Measurements from ENCODE around the gene C5orf63. TPM values are rescaled to one million over a fixed set of nuclear protein-coding genes. Genes with fewer than 3 reads are reported as not detected.

The C5orf63 gene
- total and polyA plus RNA-seq, 2 of the 13 experiments (the other 11 are each of a cell fraction or from before 2014, with no cell fraction given) = 7.9 to 8.8 TPM

DNA sequence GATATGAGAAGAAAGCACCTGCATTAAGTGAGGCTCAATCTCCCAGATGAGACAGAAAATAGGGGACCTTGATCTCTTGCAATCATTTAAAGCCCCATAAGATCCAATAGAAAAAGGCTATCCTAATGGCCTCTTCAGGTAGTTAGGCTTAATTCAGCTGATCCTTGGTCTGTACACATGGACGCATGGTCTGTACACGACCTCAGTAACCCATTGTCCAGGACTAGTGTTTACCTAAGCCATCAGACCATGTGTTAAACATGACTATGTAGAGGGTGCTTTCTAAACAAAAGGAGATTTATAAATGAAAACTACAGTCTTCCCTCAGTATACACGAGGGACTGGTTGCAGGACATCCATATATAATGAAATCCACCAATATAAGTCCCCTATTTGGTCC lies 50.5 kb downstream of the C5orf63 start (continued):
- no peak for TF ChIP-seq TCF7 (IDR thresholded peaks at IDR 0.05; ENCODE audit: low read depth)
- TF ChIP-seq ZBTB42 (CRISPR knock-in tag; IDR thresholded peaks at IDR 0.05) = no peak
- TF ChIP-seq ZNF546 (CRISPR knock-in tag; conservative IDR thresholded peaks at IDR 0.05) = no peak
- peak; percentile 74 for TF ChIP-seq HDAC2 (CRISPR knock-in tag; IDR thresholded peaks at IDR 0.05)
- TF ChIP-seq, protein P1, sequence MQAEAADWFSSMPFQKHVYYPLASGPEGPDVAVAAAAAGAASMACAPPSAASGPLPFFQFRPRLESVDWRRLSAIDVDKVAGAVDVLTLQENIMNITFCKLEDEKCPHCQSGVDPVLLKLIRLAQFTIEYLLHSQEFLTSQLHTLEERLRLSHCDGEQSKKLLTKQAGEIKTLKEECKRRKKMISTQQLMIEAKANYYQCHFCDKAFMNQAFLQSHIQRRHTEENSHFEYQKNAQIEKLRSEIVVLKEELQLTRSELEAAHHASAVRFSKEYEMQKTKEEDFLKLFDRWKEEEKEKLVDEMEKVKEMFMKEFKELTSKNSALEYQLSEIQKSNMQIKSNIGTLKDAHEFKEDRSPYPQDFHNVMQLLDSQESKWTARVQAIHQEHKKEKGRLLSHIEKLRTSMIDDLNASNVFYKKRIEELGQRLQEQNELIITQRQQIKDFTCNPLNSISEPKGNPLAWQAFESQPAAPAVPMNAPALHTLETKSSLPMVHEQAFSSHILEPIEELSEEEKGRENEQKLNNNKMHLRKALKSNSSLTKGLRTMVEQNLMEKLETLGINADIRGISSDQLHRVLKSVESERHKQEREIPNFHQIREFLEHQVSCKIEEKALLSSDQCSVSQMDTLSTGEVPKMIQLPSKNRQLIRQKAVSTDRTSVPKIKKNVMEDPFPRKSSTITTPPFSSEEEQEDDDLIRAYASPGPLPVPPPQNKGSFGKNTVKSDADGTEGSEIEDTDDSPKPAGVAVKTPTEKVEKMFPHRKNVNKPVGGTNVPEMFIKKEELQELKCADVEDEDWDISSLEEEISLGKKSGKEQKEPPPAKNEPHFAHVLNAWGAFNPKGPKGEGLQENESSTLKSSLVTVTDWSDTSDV (CRISPR knock-in tag; IDR thresholded peaks at IDR 0.05) = no peak
- peak; percentile 71; the same call in 1 of the 2 replicates for TF ChIP-seq NFIC (IDR thresholded peaks at IDR 0.05; ENCODE audit: low read length)
- TF ChIP-seq, protein P2, sequence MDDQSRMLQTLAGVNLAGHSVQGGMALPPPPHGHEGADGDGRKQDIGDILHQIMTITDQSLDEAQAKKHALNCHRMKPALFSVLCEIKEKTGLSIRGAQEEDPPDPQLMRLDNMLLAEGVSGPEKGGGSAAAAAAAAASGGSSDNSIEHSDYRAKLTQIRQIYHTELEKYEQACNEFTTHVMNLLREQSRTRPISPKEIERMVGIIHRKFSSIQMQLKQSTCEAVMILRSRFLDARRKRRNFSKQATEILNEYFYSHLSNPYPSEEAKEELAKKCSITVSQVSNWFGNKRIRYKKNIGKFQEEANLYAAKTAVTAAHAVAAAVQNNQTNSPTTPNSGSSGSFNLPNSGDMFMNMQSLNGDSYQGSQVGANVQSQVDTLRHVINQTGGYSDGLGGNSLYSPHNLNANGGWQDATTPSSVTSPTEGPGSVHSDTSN (CRISPR knock-in tag; IDR thresholded peaks at IDR 0.05; ENCODE audit: borderline replicate concordance) = no peak
- peak; percentile 86 for TF ChIP-seq TFAP4 (IDR thresholded peaks at IDR 0.05; ENCODE audit: borderline replicate concordance, low read depth)
- TF ChIP-seq CCDC6 (CRISPR knock-in tag; IDR thresholded peaks at IDR 0.05) = no peak
- TF ChIP-seq PAWR (CRISPR knock-in tag; IDR thresholded peaks at IDR 0.05; ENCODE audit: borderline replicate concordance) = no peak
- no peak for TF ChIP-seq HNRNPH1 (optimal IDR thresholded peaks at IDR 0.05; ENCODE audit: low read depth, low read length)
- TF ChIP-seq NCOR1 (IDR thresholded peaks at IDR 0.05; ENCODE audit: borderline replicate concordance, low read length) = peak; percentile 70; the same call in 1 of the 2 replicates
- TF ChIP-seq RCOR2 (CRISPR knock-in tag; IDR thresholded peaks at IDR 0.05) = peak; percentile 68
- no peak for TF ChIP-seq U2AF1 (optimal IDR thresholded peaks at IDR 0.05; ENCODE audit: low read depth, low read length)
- TF ChIP-seq POLR2AphosphoS2 (IDR thresholded peaks at IDR 0.05; ENCODE audit: low read depth, low read length) = no peak
- TF ChIP-seq BHLHE40 (IDR thresholded peaks at IDR 0.05; ENCODE audit: low read length) = 0 out of 2 replicates have a peak, but pooled peaks have one; percentile 17
- TF ChIP-seq TEAD3 (CRISPR knock-in tag; optimal IDR thresholded peaks at IDR 0.05; ENCODE audit: borderline replicate concordance) = peak; percentile 54
- TF ChIP-seq HDAC1 (CRISPR knock-in tag; IDR thresholded peaks at IDR 0.05) = 0 out of 2 replicates have a peak, but pooled peaks have one; percentile 33
- TF ChIP-seq ARID2 (CRISPR knock-in tag; IDR thresholded peaks at IDR 0.05; ENCODE audit: borderline replicate concordance) = 0 out of 2 replicates have a peak, but pooled peaks have one; percentile 46
- TF ChIP-seq RORA (CRISPR knock-in tag; IDR thresholded peaks at IDR 0.05) = no peak
- TF ChIP-seq ZNF841 (CRISPR knock-in tag; IDR thresholded peaks at IDR 0.05; ENCODE audit: borderline replicate concordance) = no peak
- TF ChIP-seq, protein P3, sequence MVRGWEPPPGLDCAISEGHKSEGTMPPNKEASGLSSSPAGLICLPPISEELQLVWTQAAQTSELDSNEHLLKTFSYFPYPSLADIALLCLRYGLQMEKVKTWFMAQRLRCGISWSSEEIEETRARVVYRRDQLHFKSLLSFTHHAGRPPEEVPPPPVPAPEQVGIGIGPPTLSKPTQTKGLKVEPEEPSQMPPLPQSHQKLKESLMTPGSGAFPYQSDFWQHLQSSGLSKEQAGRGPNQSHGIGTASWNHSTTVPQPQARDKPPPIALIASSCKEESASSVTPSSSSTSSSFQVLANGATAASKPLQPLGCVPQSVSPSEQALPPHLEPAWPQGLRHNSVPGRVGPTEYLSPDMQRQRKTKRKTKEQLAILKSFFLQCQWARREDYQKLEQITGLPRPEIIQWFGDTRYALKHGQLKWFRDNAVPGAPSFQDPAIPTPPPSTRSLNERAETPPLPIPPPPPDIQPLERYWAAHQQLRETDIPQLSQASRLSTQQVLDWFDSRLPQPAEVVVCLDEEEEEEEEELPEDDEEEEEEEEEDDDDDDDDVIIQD (CRISPR knock-in tag; IDR thresholded peaks at IDR 0.05; ENCODE audit: low read depth) = peak; percentile 85; the same call in 1 of the 2 replicates
- 0 out of 2 replicates have a peak, but pooled peaks have one; percentile 54 for TF ChIP-seq IRF2 (CRISPR knock-in tag; IDR thresholded peaks at IDR 0.05)
- TF ChIP-seq FOXP1 (IDR thresholded peaks at IDR 0.05) = no peak
- peak; percentile 81; the same call in 1 of the 2 replicates for TF ChIP-seq FOXP1 (CRISPR knock-in tag; IDR thresholded peaks at IDR 0.05)
- no peak for TF ChIP-seq PAX8 (CRISPR knock-in tag; IDR thresholded peaks at IDR 0.05; ENCODE audit: borderline replicate concordance)
